GM12864 (cell line): ENCODE results near the gene TENM3.

Source experiments
- DNase-seq: peaks from one replicate; pipeline ENCODE4 v3.0.0-alpha.2; 2011; ENCODE audit warnings: low read depth
- H3K4me3 ChIP-seq: 2 replicates; pipeline ENCODE4 v1.5.1; 2011; ENCODE audit warnings: mild to moderate bottlenecking, low read depth, low read length, control low read depth
- TF ChIP-seq, protein P1 (sequence below): IDR thresholded peaks from 2 replicates; pipeline ENCODE4 v1.5.1; 2011; ENCODE audit warnings: low read depth, mild to moderate bottlenecking, moderate library complexity, low read length, control low read depth, inconsistent platforms; ENCODE audit errors: missing control alignments

The TENM3 gene

DNA sequence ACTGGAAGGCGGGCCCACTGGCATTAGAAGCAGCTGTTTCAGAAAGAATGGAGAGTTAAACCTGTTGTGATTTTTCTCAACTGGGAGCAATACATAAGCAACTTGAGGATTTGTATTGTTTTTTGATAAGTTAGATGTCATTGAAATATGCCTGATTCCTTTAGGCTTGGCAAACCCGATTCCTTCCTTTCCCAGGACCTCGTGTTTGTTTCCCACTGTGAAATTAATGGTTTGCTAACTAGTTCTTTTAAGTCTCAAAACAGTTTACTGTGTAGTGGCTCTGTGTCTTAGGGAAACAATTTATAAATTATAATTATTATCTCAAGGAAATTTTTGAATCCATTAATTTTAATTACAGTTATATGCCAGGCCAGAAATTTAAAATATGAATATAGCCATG is 456.0 kb downstream of the TENM3 start:
- TF ChIP-seq, protein P1, sequence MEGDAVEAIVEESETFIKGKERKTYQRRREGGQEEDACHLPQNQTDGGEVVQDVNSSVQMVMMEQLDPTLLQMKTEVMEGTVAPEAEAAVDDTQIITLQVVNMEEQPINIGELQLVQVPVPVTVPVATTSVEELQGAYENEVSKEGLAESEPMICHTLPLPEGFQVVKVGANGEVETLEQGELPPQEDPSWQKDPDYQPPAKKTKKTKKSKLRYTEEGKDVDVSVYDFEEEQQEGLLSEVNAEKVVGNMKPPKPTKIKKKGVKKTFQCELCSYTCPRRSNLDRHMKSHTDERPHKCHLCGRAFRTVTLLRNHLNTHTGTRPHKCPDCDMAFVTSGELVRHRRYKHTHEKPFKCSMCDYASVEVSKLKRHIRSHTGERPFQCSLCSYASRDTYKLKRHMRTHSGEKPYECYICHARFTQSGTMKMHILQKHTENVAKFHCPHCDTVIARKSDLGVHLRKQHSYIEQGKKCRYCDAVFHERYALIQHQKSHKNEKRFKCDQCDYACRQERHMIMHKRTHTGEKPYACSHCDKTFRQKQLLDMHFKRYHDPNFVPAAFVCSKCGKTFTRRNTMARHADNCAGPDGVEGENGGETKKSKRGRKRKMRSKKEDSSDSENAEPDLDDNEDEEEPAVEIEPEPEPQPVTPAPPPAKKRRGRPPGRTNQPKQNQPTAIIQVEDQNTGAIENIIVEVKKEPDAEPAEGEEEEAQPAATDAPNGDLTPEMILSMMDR: no peak
- no peak overlapping the region for H3K4me3 ChIP-seq

DNA sequence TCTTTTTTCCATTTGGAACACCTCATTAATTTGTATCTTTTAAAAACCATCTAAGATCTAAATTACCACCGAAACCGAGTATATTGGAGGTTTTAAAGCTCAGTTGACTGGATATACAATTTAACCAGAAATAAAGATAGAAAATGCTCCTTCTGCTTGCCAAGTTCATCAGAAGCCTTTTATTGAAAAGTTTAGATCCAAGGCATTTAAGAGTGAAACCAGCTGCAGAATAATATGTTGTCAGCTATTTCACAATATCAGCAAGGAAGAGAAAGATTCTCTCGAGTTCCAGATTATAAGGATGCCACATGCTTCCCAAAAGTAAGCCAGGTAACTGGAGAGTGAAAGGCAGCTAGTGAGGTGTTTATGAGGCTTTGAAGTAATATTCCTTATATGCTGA is 456.6 kb downstream of the TENM3 start:
- TF ChIP-seq, protein P1: no peak
- H3K4me3 ChIP-seq: no peak overlapping the region
- DNase-seq: no peak

More for the DNA sequence above, 456.0 kb downstream of the TENM3 start:
- DNase-seq: no peak

DNA sequence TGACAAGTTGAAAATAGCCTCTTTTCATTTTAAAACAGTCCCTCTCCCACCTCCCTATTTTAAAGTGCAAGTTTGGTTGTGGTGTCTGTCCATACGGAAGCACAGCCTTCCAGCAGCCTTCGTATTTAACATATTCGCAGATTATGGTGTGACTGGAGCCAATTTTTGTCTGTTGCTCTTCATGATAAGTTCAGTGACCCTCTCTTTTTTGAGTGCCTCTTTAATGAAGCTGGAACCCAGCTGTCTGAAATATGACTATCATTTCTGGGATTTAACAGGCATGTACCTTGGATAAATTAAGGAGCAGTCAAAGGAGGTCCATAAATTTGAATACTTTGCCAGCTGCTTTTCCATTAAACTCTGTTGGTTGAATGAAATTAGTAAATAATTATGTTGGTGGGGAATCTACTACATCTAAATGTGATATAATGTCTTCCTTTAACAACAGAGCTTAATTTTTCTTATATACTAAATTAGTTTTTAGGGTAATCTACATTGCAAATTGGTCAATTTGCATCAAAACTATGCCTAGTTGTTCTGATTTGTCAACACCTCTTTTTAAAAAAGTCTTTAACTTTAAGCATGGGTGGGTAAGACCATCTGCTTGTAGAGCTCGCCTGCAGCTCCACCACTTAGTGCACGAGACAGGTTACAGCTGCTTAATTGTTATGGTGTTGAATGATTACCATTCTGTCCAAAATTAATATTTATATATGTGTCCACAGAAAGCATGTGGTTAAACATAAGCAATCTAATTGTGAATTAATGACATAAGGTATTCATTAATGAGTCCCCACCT is 457.4 kb downstream of the TENM3 start:
- no peak overlapping the region for H3K4me3 ChIP-seq
- no peak for DNase-seq
- TF ChIP-seq, protein P1: no peak

DNA sequence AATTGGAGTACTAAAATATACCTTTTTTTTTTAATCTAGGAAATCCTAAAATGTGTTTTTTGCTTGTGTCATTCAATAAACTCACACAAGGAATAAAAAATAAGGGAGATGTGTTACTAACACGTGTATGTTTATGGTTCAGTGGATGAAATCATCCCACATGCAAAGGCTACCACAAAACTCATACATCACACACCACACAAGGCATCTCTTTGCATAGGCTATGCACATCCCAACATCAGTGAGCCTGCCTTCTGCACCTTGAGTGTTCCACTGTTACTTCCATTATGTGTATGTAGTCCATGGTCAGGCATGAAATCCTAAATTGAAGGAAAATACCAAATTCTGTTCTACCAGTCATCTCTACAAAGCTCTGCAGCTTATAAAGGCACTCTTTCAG is 460.9 kb downstream of the TENM3 start:
- H3K4me3 ChIP-seq: no peak overlapping the region
- TF ChIP-seq, protein P1: no peak
- no peak for DNase-seq

DNA sequence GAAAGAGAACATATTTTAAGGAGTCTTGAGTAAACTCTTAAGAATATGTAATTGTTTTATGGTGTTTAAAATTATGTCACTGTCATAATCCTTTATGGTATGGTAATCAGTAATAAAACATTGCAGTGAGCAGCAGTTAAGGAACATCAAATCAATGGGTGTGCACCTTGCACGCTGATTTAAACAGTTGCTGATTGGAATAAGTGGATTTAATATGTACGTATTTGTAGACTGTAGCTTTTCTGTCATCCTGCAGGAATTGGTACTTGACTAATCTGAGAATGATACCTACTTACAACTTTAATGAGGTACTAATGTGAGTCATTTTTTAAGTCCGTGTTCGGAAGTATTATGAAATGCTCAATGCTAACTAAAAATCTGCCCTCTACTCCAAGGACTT is 461.7 kb downstream of the TENM3 start:
- no peak overlapping the region for H3K4me3 ChIP-seq
- DNase-seq: no peak
- TF ChIP-seq, protein P1: no peak

DNA sequence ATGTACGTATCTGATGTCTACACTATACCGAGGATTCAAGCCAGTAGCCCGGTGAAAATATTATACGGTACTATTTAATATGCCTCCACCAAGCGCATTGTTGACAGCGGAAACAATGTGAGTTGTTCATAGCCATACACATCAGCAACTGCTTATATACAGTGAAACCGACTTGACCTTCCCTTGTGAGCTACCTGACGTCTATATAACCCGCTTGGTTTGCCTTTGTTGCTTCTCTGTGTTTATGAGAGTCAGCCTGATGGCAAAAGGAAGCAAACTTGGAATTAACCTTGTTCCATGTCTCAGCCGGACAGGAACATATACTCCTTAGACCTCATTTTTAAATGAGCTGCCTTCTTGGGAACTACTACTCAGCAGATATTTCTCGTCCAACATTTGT is 462.2 kb downstream of the TENM3 start:
- H3K4me3 ChIP-seq: no peak overlapping the region
- DNase-seq: no peak
- TF ChIP-seq, protein P1: no peak

DNA sequence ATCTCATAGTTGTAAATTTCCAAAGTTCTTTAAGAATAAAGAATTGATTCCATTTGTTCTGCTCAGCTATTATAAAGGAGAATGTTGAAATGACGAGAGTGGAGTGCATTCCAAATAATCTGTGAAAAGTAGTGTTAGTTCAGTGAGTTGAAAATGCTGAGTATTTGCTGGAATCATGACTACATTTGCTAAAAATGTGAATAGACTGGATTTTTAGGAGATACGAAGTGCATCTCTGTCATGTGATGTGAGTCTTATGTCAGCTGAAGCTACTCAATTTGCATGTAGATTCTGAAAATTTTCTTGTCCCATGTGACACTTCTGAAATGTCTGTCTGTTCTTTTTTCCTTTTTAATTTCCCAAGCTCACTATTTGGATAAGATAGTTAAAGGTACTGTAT is 468.0 kb downstream of the TENM3 start:
- no peak overlapping the region for H3K4me3 ChIP-seq
- TF ChIP-seq, protein P1: no peak
- no peak for DNase-seq
